HepG2 (cell line): Measurements from ENCODE around the gene GPALPP1. TPM values are rescaled to one million over a fixed set of nuclear protein-coding genes. Genes with fewer than 3 reads are reported as not detected.
A peak's percentile ranks its signal among the peaks of the same experiment; 100 is the strongest.

ENCODE experiments used
- ATAC-seq: fragments of 200-7000 bp; cut with Tn5 transposase; 3 replicates; pipeline ENCODE4 v1.9.1; 2020; ENCODE audit warnings: mild to moderate bottlenecking, moderate library complexity
- Bru-seq: library from RNA; stranded (reverse); fragments of 400-500 nt; gene quantifications from one replicate; lab custom pipeline; 2021; lab: Mats Ljungman, UMichigan
- BruChase-seq, 2 experiments: library from RNA; stranded (reverse); fragments of 400-500 nt; gene quantifications; one replicate each; lab custom pipeline; 2021; lab: Mats Ljungman, UMichigan
- BruUV-seq: library from RNA; stranded (reverse); fragments of 400-500 nt; replicated peaks from 2 replicates; lab custom pipeline; 2021; lab: Mats Ljungman, UMichigan
- CTCF ChIA-PET: fragments of 300-600 bp; formaldehyde crosslinking; extraction: SDS; loops from one replicate; lab custom pipeline; 2021; ENCODE audit warnings: low total read pairs, inconsistent platforms, low intra/inter-chr PET ratio; lab: Yijun Ruan, JAX
- POLR2A ChIA-PET: fragments of 350-600 bp; sonication (Branson Sonifier 250); formaldehyde crosslinking; loops from one replicate; lab custom pipeline; 2020; ENCODE audit warnings: antibody characterized with exemption, inconsistent platforms; lab: Yijun Ruan, JAX
- DNase-seq: peaks from one replicate; pipeline ENCODE4 v3.0.0-alpha.2; 2015; ENCODE audit warnings: low spot score
- FAIRE-seq: peaks from 3 replicates; lab custom pipeline; 2011; peaks lifted over from hg19 to GRCh38; lab: Jason Lieb, UNC
- H2AFZ ChIP-seq: one replicate; pipeline ENCODE4 v1.6.1; 2011; ENCODE audit warnings: low read length, inconsistent platforms
- H3K27ac ChIP-seq: fragments of 300-600 bp; 3 replicates; pipeline ENCODE4 v1.8.0; 2011; ENCODE audit warnings: mixed run types, mild to moderate bottlenecking, mixed read lengths, low read length, inconsistent platforms; ENCODE audit not compliant: insufficient read depth; ENCODE audit errors: extremely low read length
- H3K27me3 ChIP-seq, 2 experiments: fragments of 200-600 bp in 1 of 2; 2 replicates in 1 of 2; 3 replicates in 1 of 2; pipeline versions ENCODE4 v1.6.0 to v1.8.0; 2011; ENCODE audit warnings: low read length in 2 of 2, mild to moderate bottlenecking in 2 of 2, moderate library complexity in 2 of 2, inconsistent platforms in 1 of 2; ENCODE audit not compliant: insufficient read depth in 2 of 2, control insufficient read depth in 1 of 2
- H3K36me3 ChIP-seq, 2 experiments: fragments of 200-600 bp in 1 of 2; replicated peaks in 1 of 2; 2 replicates in 1 of 2; 3 replicates in 1 of 2; pipeline versions ENCODE4 v1.5.1 to v1.8.0; 2011; ENCODE audit warnings: low read length in 2 of 2, inconsistent platforms in 1 of 2; ENCODE audit not compliant: insufficient read depth in 2 of 2, control insufficient read depth in 1 of 2
- H3K4me1 ChIP-seq: 2 replicates; pipeline ENCODE4 v1.5.1; 2012; ENCODE audit warnings: low read length, inconsistent platforms; ENCODE audit not compliant: insufficient read depth
- H3K4me2 ChIP-seq: 2 replicates; pipeline ENCODE4 v1.6.0; 2011; ENCODE audit warnings: low read depth, low read length, inconsistent platforms
- H3K4me3 ChIP-seq, 3 experiments: fragments of 200-600 bp in 1 of 3; sonication (generic), shearing (Covaris generic) in 1 of 3; replicated peaks in 1 of 3; 2 replicates each; pipeline ENCODE4 v1.5.1; 2011 to 2016; ENCODE audit warnings: low read length in 3 of 3, inconsistent platforms in 2 of 3, low read depth in 2 of 3, mild to moderate bottlenecking in 2 of 3, control low read depth in 1 of 3, mixed read lengths in 1 of 3; ENCODE audit not compliant: insufficient read depth in 1 of 3
- H3K79me2 ChIP-seq: one replicate; pipeline ENCODE4 v1.6.1; 2011; ENCODE audit warnings: low read length, inconsistent platforms; ENCODE audit not compliant: insufficient read depth
- H3K9ac ChIP-seq: 2 replicates; pipeline ENCODE4 v1.6.0; 2011; ENCODE audit warnings: mild to moderate bottlenecking, low read depth, low read length, inconsistent platforms; ENCODE audit not compliant: insufficient read depth
- H3K9me3 ChIP-seq: 2 replicates; pipeline ENCODE4 v1.5.1; 2012; ENCODE audit warnings: mild to moderate bottlenecking, low read length
- H4K20me1 ChIP-seq: 2 replicates; pipeline ENCODE4 v1.6.0; 2011; ENCODE audit warnings: inconsistent platforms, mild to moderate bottlenecking, low read length, moderate library complexity; ENCODE audit not compliant: insufficient read depth
- ZFX ChIP-seq: sonication (generic); formaldehyde crosslinking; IDR thresholded peaks from 2 replicates; pipeline ENCODE4 v1.4.0; 2020; ENCODE audit warnings: mild to moderate bottlenecking, low read depth, missing genetic modification reagents, moderate library complexity
- WGBS: methylation state at CpG from one replicate; pipeline ENCODE4 v1.1.6; 2017; ENCODE audit warnings: low lambda C conversion rate; 5-methylcytosine and 5-hydroxymethylcytosine counted together
- in situ Hi-C: cut with HindIII; loops from 2 replicates; pipeline ENCODE4 v1.10.0; 2017; ENCODE audit warnings: low pct_unique_long_range_greater_than_20kb; ENCODE audit not compliant: extremely low pct_ligation_motif_present
- intact Hi-C: fragments of 100-400 bp; cut with micrococcal nuclease; formaldehyde crosslinking; loops from one replicate; pipeline ENCODE4 v1.10.0; 2022; ENCODE audit not compliant: unreplicated experiment
- long read RNA-seq, 2 experiments: library from RNA in 1 of 2; library from polyadenylated mRNA in 1 of 2; stranded (forward) in 1 of 2; unstranded in 1 of 2; transcript quantifications; one replicate each; pipeline ENCODE4 v2.0.0, GENCODE V29; 2019 to 2022
- polyA minus RNA-seq, 3 experiments: library from RNA; depleted of rRNA, polyadenylated mRNA; stranded (reverse); fragments of >200 nt; gene quantifications; 2 replicates each; pipeline ENCODE4 v1.2.3, GENCODE V29; 2011; ENCODE audit warnings: low replicate concordance in 1 of 3
- polyA plus RNA-seq, 8 experiments: library from polyadenylated mRNA; depleted of rRNA in 3 of 8; stranded (reverse) in 7 of 8; unstranded in 1 of 8; fragments of >200 nt; fragmentation: Illumina TruSeq in 4 of 8; extraction: Trizol in 4 of 8; gene quantifications; 2 replicates each; pipeline versions ENCODE4 v1.2.1 to v1.2.3, GENCODE V29; 2011 to 2016; ENCODE audit warnings: low read depth in 4 of 8, missing spikeins in 1 of 8, mixed read lengths in 1 of 8; ENCODE audit not compliant: insufficient read depth in 1 of 8
- total RNA-seq, 5 experiments: library from RNA; depleted of rRNA; stranded (reverse); fragments of >200 nt; fragmentation: Illumina TruSeq; extraction: Trizol; gene quantifications; 2 replicates each; pipeline ENCODE4 v1.2.3, GENCODE V29; 2016; ENCODE audit warnings: low read depth in 1 of 5
- TF ChIP-seq, protein P1 (sequence below): sonication (generic); formaldehyde crosslinking; IDR thresholded peaks from 2 replicates; pipeline ENCODE4 v1.5.0; 2020; ENCODE audit warnings: missing genetic modification reagents
- TF ChIP-seq, protein P2 (sequence below): sonication (generic); formaldehyde crosslinking; IDR thresholded peaks from 2 replicates; pipeline ENCODE4 v1.5.0; 2020; ENCODE audit warnings: mild to moderate bottlenecking, low read depth, missing genetic modification reagents, borderline replicate concordance
- TF ChIP-seq, protein P3 (sequence below): sonication (generic); formaldehyde crosslinking; IDR thresholded peaks from 2 replicates; pipeline ENCODE4 v1.8.1; 2023; ENCODE audit warnings: mild to moderate bottlenecking, inconsistent platforms, moderate library complexity, missing genetic modification reagents, borderline replicate concordance
- TF ChIP-seq, protein P4 (sequence below): sonication (generic); formaldehyde crosslinking; IDR thresholded peaks from 2 replicates; pipeline ENCODE4 v1.4.0; 2020; ENCODE audit warnings: missing genetic modification reagents
- TF ChIP-seq, protein P5 (sequence below): IDR thresholded peaks from 2 replicates; pipeline ENCODE4 v1.6.1; 2016; ENCODE audit warnings: missing biosample characterization, missing genetic modification reagents, low read depth

Gene GPALPP1, protein sequence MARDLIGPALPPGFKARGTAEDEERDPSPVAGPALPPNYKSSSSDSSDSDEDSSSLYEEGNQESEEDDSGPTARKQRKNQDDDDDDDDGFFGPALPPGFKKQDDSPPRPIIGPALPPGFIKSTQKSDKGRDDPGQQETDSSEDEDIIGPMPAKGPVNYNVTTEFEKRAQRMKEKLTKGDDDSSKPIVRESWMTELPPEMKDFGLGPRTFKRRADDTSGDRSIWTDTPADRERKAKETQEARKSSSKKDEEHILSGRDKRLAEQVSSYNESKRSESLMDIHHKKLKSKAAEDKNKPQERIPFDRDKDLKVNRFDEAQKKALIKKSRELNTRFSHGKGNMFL
- total RNA-seq (2016; rRNA removed; fragmentation: Illumina TruSeq; extraction: Trizol) = 23.1 and 34.2 TPM in 2 replicates
- total RNA-seq (2016; cell fraction: cytosol; rRNA removed; fragmentation: Illumina TruSeq; extraction: Trizol; ENCODE audit: low read depth) = 8.3 and 11.5 TPM in 2 replicates
- 23.6 and 33.9 TPM in 2 replicates for total RNA-seq (2016; cell fraction: insoluble cytoplasmic fraction; rRNA removed; fragmentation: Illumina TruSeq; extraction: Trizol)
- total RNA-seq (2016; cell fraction: membrane; rRNA removed; fragmentation: Illumina TruSeq; extraction: Trizol) = 8.1 and 10.4 TPM in 2 replicates
- 18.5 and 21.7 TPM in 2 replicates for total RNA-seq (2016; cell fraction: nucleus; rRNA removed; fragmentation: Illumina TruSeq; extraction: Trizol)
- polyA plus RNA-seq (2011; rRNA removed) = 12.1 and 13.8 TPM in 2 replicates
- polyA plus RNA-seq (2011; cell fraction: cytosol; rRNA removed) = 4.9 and 6.4 TPM in 2 replicates
- polyA plus RNA-seq (2011; cell fraction: nucleus; rRNA removed) = 16.6 and 17.5 TPM in 2 replicates
- 13.0 and 15.0 TPM in 2 replicates for polyA plus RNA-seq (2012)
- 1.3 and 2.6 TPM in 2 replicates for polyA plus RNA-seq (2016; cell fraction: cytosol; fragmentation: Illumina TruSeq; extraction: Trizol; ENCODE audit: low read depth)
- polyA plus RNA-seq (2016; cell fraction: insoluble cytoplasmic fraction; fragmentation: Illumina TruSeq; extraction: Trizol; ENCODE audit: low read depth) = 26.5 and 26.8 TPM in 2 replicates
- 3.3 and 3.6 TPM in 2 replicates for polyA plus RNA-seq (2016; cell fraction: membrane; fragmentation: Illumina TruSeq; extraction: Trizol; ENCODE audit: low read depth)
- polyA plus RNA-seq (2016; cell fraction: nucleus; fragmentation: Illumina TruSeq; extraction: Trizol; ENCODE audit: insufficient read depth, low read depth) = 19.7 and 23.2 TPM in 2 replicates
- polyA minus RNA-seq (2011; rRNA and poly(A)+ RNA removed; ENCODE audit: low replicate concordance) = 13.5 and 19.1 TPM in 2 replicates
- polyA minus RNA-seq (2011; cell fraction: cytosol; rRNA and poly(A)+ RNA removed) = 10.3 and 11.6 TPM in 2 replicates
- 49.1 and 49.7 TPM in 2 replicates for polyA minus RNA-seq (2011; cell fraction: nucleus; rRNA and poly(A)+ RNA removed)
- Bru-seq, nascent RNA = percentile 66 among the genes with signal in this experiment
- percentile 61 among the genes with signal in this experiment for BruChase-seq, experiment 1, labeled RNA remaining after a 6-hour chase
- BruChase-seq, experiment 2, labeled RNA remaining after a 2-hour chase = percentile 65 among the genes with signal in this experiment
- long read RNA-seq, experiment 1, partial matches to known transcripts = 6 of 9 reads
- long read RNA-seq, experiment 1, other reads (novel, unspliced or antisense) = 3 of 9 reads
- long read RNA-seq, experiment 2, partial matches to known transcripts = 2 of 18 reads
- long read RNA-seq, experiment 2, other reads (novel, unspliced or antisense) = 12 of 18 reads

DNA sequence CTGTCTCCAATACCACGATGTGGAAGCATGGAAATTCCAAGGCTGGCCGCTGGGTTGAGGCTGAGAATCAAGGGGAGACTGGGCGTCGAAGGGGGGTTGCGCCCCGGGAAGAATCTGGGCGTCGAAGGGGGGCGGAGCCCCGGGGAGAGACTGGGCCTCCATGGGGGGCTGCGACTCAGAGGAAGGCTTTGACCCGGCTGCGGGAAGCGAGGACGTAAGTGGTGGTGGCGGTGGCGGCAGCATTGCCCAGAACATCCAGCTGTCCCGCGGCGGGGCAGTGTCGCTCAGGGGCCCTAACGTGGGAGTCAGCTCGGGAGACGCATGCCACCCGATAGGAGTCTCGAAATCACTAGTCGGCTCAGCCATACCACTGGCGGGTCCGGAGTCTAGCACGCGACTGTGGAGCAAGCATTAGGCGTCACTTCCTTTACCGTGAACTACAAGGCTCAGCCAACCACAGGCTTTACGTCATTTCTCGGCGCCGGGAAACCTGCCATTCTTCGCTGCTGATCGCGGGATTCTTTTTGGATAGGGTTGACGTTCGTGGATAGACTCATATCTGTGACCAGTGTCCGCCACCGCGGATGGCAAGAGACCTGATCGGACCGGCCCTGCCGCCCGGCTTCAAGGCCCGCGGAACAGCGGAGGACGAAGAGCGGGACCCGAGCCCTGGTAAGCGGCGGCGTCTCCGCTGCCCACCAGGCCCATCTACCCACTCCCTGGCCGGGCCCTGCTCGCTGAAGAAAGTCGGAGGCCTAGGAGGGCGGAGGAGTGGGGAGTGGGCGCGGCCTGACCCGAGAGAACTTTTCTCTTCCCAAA lies at the start of gene GPALPP1, which contains the start of gene NUFIP1:
Gene GPALPP1 (plus strand): TSS at position 468 of the 819 bp plus-strand sequence. CDS start 117 bp downstream, at position 585.
Gene NUFIP1 (minus strand): TSS at position 401 of the 819 bp plus-strand sequence. CDS start 35 bp downstream, at position 366.
- CTCF ChIA-PET = no interaction called here
- Histone ChIP-seq H3K4me3 (peak within 1 kb of the TSS; percentile 87 to 94 (median 94)), H3K9me3 (no peaks in the 10 kb centered on the region), H3K36me3 (peaks cover 0 to 9% of the 10 kb centered on the region in 2 experiments; a peak in 3 of 5 replicates), H3K27me3 (peaks cover 0 to 2% of the 10 kb centered on the region in 2 experiments; a peak in 1 of 5 replicates), H3K9ac (peak within 1 kb of the TSS; percentile 91), H3K4me1 (peaks cover 26% of the 10 kb centered on the region), H2AFZ (peak within 1 kb of the TSS; percentile 20), H4K20me1 (no peaks in the 10 kb centered on the region), H3K4me2 (peak within 1 kb of the TSS; percentile 85), H3K27ac (peak within 1 kb of the TSS; percentile 92), H3K79me2 (peaks cover 74% of the 10 kb centered on the region)
- intact Hi-C loops = loop anchor here (5.0 kb wide), 1 partner anchor 72 kb away; no protein-coding TSS in a partner anchor
- BruUV-seq = no TSS peak
- in situ Hi-C loops = no loop called here
- ATAC-seq = peak; percentile 98
- POLR2A ChIA-PET = no interaction called here
- WGBS = 0% methylated on average over 18 of the region's 66 CpGs
- FAIRE-seq = peak; percentile 98
- peak; percentile 93 for DNase-seq
- peak; percentile 94 for TF ChIP-seq ZFX (CRISPR knock-in tag)
- TF ChIP-seq, protein P1, sequence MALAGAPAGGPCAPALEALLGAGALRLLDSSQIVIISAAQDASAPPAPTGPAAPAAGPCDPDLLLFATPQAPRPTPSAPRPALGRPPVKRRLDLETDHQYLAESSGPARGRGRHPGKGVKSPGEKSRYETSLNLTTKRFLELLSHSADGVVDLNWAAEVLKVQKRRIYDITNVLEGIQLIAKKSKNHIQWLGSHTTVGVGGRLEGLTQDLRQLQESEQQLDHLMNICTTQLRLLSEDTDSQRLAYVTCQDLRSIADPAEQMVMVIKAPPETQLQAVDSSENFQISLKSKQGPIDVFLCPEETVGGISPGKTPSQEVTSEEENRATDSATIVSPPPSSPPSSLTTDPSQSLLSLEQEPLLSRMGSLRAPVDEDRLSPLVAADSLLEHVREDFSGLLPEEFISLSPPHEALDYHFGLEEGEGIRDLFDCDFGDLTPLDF = no peak
- TF ChIP-seq, protein P2, sequence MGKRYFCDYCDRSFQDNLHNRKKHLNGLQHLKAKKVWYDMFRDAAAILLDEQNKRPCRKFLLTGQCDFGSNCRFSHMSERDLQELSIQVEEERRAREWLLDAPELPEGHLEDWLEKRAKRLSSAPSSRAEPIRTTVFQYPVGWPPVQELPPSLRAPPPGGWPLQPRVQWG (CRISPR knock-in tag) = no peak
- TF ChIP-seq, protein P3, sequence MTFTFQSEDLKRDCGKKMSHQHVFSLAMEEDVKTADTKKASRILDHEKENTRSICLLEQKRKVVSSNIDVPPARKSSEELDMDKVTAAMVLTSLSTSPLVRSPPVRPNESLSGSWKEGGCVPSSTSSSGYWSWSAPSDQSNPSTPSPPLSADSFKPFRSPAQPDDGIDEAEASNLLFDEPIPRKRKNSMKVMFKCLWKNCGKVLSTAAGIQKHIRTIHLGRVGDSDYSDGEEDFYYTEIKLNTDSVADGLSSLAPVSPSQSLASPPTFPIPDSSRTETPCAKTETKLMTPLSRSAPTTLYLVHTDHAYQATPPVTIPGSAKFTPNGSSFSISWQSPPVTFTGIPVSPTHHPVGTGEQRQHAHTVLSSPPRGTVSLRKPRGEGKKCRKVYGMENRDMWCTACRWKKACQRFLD (CRISPR knock-in tag) = 0 out of 2 replicates have a peak, but pooled peaks have one; percentile 35
- TF ChIP-seq, protein P4, sequence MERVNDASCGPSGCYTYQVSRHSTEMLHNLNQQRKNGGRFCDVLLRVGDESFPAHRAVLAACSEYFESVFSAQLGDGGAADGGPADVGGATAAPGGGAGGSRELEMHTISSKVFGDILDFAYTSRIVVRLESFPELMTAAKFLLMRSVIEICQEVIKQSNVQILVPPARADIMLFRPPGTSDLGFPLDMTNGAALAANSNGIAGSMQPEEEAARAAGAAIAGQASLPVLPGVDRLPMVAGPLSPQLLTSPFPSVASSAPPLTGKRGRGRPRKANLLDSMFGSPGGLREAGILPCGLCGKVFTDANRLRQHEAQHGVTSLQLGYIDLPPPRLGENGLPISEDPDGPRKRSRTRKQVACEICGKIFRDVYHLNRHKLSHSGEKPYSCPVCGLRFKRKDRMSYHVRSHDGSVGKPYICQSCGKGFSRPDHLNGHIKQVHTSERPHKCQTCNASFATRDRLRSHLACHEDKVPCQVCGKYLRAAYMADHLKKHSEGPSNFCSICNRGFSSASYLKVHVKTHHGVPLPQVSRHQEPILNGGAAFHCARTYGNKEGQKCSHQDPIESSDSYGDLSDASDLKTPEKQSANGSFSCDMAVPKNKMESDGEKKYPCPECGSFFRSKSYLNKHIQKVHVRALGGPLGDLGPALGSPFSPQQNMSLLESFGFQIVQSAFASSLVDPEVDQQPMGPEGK (CRISPR knock-in tag) = peak; percentile 67
- TF ChIP-seq, protein P5, sequence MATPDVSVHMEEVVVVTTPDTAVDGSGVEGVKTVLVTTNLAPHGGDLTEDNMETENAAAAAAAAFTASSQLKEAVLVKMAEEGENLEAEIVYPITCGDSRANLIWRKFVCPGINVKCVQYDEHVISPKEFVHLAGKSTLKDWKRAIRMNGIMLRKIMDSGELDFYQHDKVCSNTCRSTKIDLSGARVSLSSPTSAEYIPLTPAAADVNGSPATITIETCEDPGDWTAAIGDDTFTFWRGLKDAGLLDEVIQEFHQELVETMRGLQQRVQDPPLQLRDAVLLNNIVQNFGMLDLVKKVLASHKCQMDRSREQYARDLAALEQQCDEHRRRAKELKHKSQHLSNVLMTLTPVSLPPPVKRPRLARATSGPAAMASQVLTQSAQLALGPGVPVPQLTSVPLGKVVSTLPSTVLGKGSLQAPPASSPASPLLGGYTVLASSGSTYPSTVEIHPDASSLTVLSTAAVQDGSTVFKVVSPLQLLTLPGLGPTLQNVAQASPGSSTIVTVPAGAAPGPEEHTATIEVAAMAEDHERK (CRISPR knock-in tag) = no peak
